ENCODE data around the gene PLXNC1.

Gene PLXNC1

DNA sequence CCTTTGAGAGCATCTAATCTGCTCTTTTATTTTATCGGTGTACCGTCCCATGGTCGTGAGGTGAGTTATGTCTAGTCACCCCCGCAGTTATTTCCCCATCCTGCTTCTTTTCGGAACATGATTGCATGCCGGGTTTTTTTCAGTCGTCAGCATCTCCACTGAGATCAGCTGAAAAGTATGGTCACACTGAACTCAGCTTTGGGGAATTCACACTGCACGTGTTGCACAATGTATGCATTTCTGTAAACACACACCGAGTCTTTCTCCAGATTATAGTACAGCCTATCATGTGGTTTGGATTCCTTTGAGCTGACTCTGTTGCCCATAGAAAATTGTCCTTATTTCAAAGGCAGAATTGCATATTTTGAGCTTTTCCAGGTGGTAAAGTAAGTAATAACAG, 24.6 kb downstream of the PLXNC1 start:
- Histone ChIP-seq H3K9me3 (ENCODE audit: control insufficient read depth, insufficient read depth, low read depth, low read length) (no peaks in the 10 kb centered on the region), H3K4me3 (ENCODE audit: low read depth, low read length) (no peak overlapping the region), H3K27ac (ENCODE audit: extremely low read depth, low read depth, low read length) (no peak overlapping the region), H3K36me3 (ENCODE audit: control insufficient read depth in 2 of 2, insufficient read depth in 1 of 2, low read length in 2 of 2) (no peaks in the 10 kb centered on the region), H3K4me1 (ENCODE audit: control insufficient read depth, insufficient read depth, low read length) (0 out of 2 replicates have a peak, but pooled peaks cover 2% of the 10 kb centered on the region)
- POLR2A ChIA-PET, result interaction anchor here (0.5 to 0.6 kb wide), 2 partner anchors 43 to 1173 kb away, joined by 4 read pairs; no protein-coding TSS in a partner anchor
- CTCF ChIA-PET, result interaction anchor here (0.5 kb wide), 1 partner anchor 31 kb away, joined by 3 read pairs; no protein-coding TSS in a partner anchor
- no peak for TF ChIP-seq ZNF555 (tag by site-specific recombination; conservative IDR thresholded peaks at IDR 0.05)
- TF ChIP-seq KLF7 (tag by site-specific recombination; IDR thresholded peaks at IDR 0.05; ENCODE audit: borderline replicate concordance), result no peak
- TF ChIP-seq ZNF174 (tag by site-specific recombination; IDR thresholded peaks at IDR 0.05), result no peak
- TF ChIP-seq, protein P1, sequence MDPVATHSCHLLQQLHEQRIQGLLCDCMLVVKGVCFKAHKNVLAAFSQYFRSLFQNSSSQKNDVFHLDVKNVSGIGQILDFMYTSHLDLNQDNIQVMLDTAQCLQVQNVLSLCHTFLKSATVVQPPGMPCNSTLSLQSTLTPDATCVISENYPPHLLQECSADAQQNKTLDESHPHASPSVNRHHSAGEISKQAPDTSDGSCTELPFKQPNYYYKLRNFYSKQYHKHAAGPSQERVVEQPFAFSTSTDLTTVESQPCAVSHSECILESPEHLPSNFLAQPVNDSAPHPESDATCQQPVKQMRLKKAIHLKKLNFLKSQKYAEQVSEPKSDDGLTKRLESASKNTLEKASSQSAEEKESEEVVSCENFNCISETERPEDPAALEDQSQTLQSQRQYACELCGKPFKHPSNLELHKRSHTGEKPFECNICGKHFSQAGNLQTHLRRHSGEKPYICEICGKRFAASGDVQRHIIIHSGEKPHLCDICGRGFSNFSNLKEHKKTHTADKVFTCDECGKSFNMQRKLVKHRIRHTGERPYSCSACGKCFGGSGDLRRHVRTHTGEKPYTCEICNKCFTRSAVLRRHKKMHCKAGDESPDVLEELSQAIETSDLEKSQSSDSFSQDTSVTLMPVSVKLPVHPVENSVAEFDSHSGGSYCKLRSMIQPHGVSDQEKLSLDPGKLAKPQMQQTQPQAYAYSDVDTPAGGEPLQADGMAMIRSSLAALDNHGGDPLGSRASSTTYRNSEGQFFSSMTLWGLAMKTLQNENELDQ (tag by site-specific recombination; IDR thresholded peaks at IDR 0.05; ENCODE audit: low read depth), result no peak
- TF ChIP-seq ZNF184 (tag by site-specific recombination; IDR thresholded peaks at IDR 0.05), result no peak
- TF ChIP-seq ZNF747 (tag by site-specific recombination; IDR thresholded peaks at IDR 0.05), result no peak
- TF ChIP-seq ZSCAN30 (tag by site-specific recombination; IDR thresholded peaks at IDR 0.05), result no peak
- no peak for TF ChIP-seq ZNF266 (tag by site-specific recombination; IDR thresholded peaks at IDR 0.05; ENCODE audit: low read depth)

DNA sequence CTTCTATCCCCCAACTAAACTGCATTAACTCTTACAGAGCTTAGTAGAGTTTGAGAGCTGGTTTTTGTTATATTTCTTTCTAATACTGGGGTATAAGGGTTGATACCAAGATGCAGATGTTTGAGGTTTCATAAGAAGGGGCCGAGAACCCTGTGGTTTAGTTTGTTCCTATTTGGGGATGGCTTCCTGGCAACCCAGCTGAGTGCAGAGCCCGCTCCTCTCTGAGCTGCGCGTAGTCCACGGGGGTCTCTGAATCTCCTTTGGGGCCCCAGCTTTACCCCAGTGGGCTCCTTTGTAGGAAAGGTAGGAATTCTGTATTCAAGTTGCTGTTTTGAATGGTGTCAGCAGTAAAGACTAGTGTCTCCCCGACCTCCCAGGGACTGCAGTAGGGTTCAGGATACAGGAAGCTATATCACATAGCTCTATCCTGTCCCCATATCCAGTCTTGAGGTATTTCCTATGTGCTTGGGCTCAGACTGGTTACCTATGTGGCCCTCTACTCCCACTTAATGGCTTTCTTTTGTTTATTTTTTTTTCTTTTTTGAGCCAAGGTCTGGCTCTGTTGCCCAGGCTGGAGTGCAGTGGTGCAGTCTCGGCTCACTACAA, 25.4 kb downstream of the PLXNC1 start:
- POLR2A ChIA-PET, result interaction anchor here (0.5 kb wide), 1 partner anchor 1173 kb away, joined by 4 read pairs; no protein-coding TSS in a partner anchor
- CTCF ChIA-PET, result interaction anchor here (1.1 kb wide), 1 partner anchor 71 kb away, joined by 3 read pairs; no protein-coding TSS in a partner anchor
- Histone ChIP-seq H3K27ac (ENCODE audit: extremely low read depth, low read depth, low read length) (no peak overlapping the region), H3K9me3 (ENCODE audit: control insufficient read depth, insufficient read depth, low read depth, low read length) (no peaks in the 10 kb centered on the region), H3K4me1 (ENCODE audit: control insufficient read depth, insufficient read depth, low read length) (0 out of 2 replicates have a peak, but pooled peaks cover 2% of the 10 kb centered on the region), H3K4me3 (ENCODE audit: low read depth, low read length) (no peak overlapping the region), H3K36me3 (ENCODE audit: control insufficient read depth in 2 of 2, insufficient read depth in 1 of 2, low read length in 2 of 2) (no peaks in the 10 kb centered on the region)
- TF ChIP-seq ZNF169 (tag by site-specific recombination; IDR thresholded peaks at IDR 0.05), result no peak
- TF ChIP-seq ZNF114 (tag by site-specific recombination; IDR thresholded peaks at IDR 0.05), result no peak
- TF ChIP-seq, protein P2, sequence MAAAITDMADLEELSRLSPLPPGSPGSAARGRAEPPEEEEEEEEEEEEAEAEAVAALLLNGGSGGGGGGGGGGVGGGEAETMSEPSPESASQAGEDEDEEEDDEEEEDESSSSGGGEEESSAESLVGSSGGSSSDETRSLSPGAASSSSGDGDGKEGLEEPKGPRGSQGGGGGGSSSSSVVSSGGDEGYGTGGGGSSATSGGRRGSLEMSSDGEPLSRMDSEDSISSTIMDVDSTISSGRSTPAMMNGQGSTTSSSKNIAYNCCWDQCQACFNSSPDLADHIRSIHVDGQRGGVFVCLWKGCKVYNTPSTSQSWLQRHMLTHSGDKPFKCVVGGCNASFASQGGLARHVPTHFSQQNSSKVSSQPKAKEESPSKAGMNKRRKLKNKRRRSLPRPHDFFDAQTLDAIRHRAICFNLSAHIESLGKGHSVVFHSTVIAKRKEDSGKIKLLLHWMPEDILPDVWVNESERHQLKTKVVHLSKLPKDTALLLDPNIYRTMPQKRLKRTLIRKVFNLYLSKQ (tag by site-specific recombination; IDR thresholded peaks at IDR 0.05; ENCODE audit: borderline replicate concordance), result no peak
- TF ChIP-seq, protein P3, sequence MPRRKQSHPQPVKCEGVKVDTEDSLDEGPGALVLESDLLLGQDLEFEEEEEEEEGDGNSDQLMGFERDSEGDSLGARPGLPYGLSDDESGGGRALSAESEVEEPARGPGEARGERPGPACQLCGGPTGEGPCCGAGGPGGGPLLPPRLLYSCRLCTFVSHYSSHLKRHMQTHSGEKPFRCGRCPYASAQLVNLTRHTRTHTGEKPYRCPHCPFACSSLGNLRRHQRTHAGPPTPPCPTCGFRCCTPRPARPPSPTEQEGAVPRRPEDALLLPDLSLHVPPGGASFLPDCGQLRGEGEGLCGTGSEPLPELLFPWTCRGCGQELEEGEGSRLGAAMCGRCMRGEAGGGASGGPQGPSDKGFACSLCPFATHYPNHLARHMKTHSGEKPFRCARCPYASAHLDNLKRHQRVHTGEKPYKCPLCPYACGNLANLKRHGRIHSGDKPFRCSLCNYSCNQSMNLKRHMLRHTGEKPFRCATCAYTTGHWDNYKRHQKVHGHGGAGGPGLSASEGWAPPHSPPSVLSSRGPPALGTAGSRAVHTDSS (tag by site-specific recombination; IDR thresholded peaks at IDR 0.05), result no peak
- TF ChIP-seq KLF10 (tag by site-specific recombination; IDR thresholded peaks at IDR 0.05), result no peak
- no peak for TF ChIP-seq ZNF76 (tag by site-specific recombination; IDR thresholded peaks at IDR 0.05; ENCODE audit: borderline replicate concordance, low read depth)
- no peak for TF ChIP-seq ZNF561 (tag by site-specific recombination; IDR thresholded peaks at IDR 0.05; ENCODE audit: borderline replicate concordance)

DNA sequence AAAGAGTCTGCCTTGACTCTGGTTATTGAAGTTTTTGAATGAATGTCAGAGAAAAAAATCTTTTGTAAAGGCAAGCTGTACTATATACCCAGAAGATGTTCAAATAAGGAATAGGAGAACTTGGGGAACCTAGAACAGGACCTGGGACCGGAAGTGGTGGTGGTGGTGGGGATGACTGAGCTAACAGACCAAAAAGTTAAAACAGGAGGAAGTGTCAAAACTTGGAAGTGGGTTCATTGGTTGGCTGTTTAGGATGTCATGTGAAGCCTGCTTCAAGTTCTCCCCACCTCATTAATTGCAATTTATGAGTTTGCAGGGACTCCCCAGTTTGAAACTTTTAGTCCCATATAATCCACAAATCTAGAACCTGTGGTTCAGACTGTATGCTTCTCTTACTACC, 26.2 kb downstream of the PLXNC1 start:
- Histone ChIP-seq H3K27ac (ENCODE audit: extremely low read depth, low read depth, low read length) (no peak overlapping the region), H3K4me1 (ENCODE audit: control insufficient read depth, insufficient read depth, low read length) (0 out of 2 replicates have a peak, but pooled peaks cover 2% of the 10 kb centered on the region), H3K4me3 (ENCODE audit: low read depth, low read length) (no peak overlapping the region), H3K36me3 (ENCODE audit: control insufficient read depth in 2 of 2, insufficient read depth in 1 of 2, low read length in 2 of 2) (no peaks in the 10 kb centered on the region), H3K9me3 (ENCODE audit: control insufficient read depth, insufficient read depth, low read depth, low read length) (no peaks in the 10 kb centered on the region)
- ChIA-PET POLR2A (no interaction called here), CTCF (interaction anchor here (1.1 kb wide), 1 partner anchor 72 kb away, joined by 3 read pairs; no protein-coding TSS in a partner anchor)
- no peak for TF ChIP-seq ZNF521 (tag by site-specific recombination; IDR thresholded peaks at IDR 0.05)
- TF ChIP-seq REPIN1 (tag by site-specific recombination; IDR thresholded peaks at IDR 0.05; ENCODE audit: low read depth), result no peak
- TF ChIP-seq ZNF48 (tag by site-specific recombination; IDR thresholded peaks at IDR 0.05), result no peak
- TF ChIP-seq, protein P4, sequence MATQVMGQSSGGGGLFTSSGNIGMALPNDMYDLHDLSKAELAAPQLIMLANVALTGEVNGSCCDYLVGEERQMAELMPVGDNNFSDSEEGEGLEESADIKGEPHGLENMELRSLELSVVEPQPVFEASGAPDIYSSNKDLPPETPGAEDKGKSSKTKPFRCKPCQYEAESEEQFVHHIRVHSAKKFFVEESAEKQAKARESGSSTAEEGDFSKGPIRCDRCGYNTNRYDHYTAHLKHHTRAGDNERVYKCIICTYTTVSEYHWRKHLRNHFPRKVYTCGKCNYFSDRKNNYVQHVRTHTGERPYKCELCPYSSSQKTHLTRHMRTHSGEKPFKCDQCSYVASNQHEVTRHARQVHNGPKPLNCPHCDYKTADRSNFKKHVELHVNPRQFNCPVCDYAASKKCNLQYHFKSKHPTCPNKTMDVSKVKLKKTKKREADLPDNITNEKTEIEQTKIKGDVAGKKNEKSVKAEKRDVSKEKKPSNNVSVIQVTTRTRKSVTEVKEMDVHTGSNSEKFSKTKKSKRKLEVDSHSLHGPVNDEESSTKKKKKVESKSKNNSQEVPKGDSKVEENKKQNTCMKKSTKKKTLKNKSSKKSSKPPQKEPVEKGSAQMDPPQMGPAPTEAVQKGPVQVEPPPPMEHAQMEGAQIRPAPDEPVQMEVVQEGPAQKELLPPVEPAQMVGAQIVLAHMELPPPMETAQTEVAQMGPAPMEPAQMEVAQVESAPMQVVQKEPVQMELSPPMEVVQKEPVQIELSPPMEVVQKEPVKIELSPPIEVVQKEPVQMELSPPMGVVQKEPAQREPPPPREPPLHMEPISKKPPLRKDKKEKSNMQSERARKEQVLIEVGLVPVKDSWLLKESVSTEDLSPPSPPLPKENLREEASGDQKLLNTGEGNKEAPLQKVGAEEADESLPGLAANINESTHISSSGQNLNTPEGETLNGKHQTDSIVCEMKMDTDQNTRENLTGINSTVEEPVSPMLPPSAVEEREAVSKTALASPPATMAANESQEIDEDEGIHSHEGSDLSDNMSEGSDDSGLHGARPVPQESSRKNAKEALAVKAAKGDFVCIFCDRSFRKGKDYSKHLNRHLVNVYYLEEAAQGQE (tag by site-specific recombination; IDR thresholded peaks at IDR 0.05), result no peak
- TF ChIP-seq ZNF311 (tag by site-specific recombination; IDR thresholded peaks at IDR 0.05; ENCODE audit: borderline replicate concordance), result no peak
- no peak for TF ChIP-seq ZNF624 (tag by site-specific recombination; IDR thresholded peaks at IDR 0.05)
- no peak for TF ChIP-seq ZNF239 (tag by site-specific recombination; IDR thresholded peaks at IDR 0.05)
- no peak for TF ChIP-seq YY1 (tag by site-specific recombination; IDR thresholded peaks at IDR 0.05)

Measured in HEK293 (cell line).